ENCODE results near the gene IQCH. TPM values are rescaled to one million over a fixed set of nuclear protein-coding genes. Genes with fewer than 3 reads are reported as not detected.

IQCH gene
- total and polyA plus RNA-seq, 4 donors, result 1.2 to 3.4 (median 2.0) TPM; not detected in 1

DNA sequence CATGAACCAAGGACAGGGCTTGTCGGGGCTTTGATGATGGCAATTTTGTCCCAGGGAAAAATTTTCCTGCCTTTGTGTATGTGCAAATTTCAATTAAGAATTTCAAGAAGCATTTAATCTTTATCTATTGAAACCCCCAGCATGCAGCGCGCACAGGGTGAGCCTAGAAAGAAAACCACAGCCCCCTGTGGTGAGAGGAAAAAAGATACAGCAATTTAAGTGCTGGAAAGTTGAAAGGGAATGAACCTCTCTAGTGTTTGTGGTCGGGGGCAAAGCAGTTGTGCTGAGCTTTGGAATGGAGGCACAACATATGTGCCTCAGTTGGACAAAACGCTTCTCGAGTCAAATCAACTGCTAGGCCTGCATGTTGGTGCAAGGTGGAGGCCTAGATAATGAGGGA, 154.6 kb downstream of the IQCH start:
- DNase-seq, result no peak
- 84 to 87% methylated on average over 6 of the region's 6 CpGs for whole genome bisulfite sequencing, 2 donors
- Histone ChIP-seq H3K27ac (ENCODE audit: low read depth in 1 of 2, low read length in 2 of 2) (no peak overlapping the region), H3K9me3 (ENCODE audit: control insufficient read depth, low read length) (no peaks in the 10 kb centered on the region), H3K27me3 (ENCODE audit: control insufficient read depth in 1 of 2, insufficient read depth in 2 of 2, low read length in 1 of 2) (no peaks in the 10 kb centered on the region), H3K4me3 (ENCODE audit: low read length in 2 of 2) (no peak overlapping the region), H3K36me3 (ENCODE audit: control insufficient read depth in 1 of 2, insufficient read depth in 2 of 2, low read length in 1 of 2) (no peaks in the 10 kb centered on the region), H3K4me1 (ENCODE audit: control insufficient read depth in 1 of 2, insufficient read depth in 2 of 2, low read length in 2 of 2) (no peaks in the 10 kb centered on the region)
- intact Hi-C loops (cut with DNase I), result no loop called here
- no peak for ATAC-seq (ENCODE audit: low FRiP score)

- intact Hi-C loops (cut with DNase I), result no loop called here
- H3K27ac ChIP-seq (ENCODE audit: low read depth in 1 of 2, low read length in 2 of 2), result no peak overlapping the region
- H3K36me3 ChIP-seq (ENCODE audit: control insufficient read depth in 1 of 2, insufficient read depth in 2 of 2, low read length in 1 of 2), result no peaks in the 10 kb centered on the region
- H3K27me3 ChIP-seq (ENCODE audit: control insufficient read depth in 1 of 2, insufficient read depth in 2 of 2, low read length in 1 of 2), result no peaks in the 10 kb centered on the region
- DNase-seq (no peak), ATAC-seq (ENCODE audit: low FRiP score) (no peak)
- H3K4me1 ChIP-seq (ENCODE audit: control insufficient read depth in 1 of 2, insufficient read depth in 2 of 2, low read length in 2 of 2), result no peaks in the 10 kb centered on the region
- H3K9me3 ChIP-seq (ENCODE audit: control insufficient read depth, low read length), result no peaks in the 10 kb centered on the region
- H3K4me3 ChIP-seq (ENCODE audit: low read length in 2 of 2), result no peak overlapping the region
Observed at GRCh38 chr15:67411486-67411885, 156.9 kb downstream of the IQCH start.

- ATAC-seq (ENCODE audit: low FRiP score), result no peak
- H3K27ac ChIP-seq (ENCODE audit: low read depth in 1 of 2, low read length in 2 of 2), result no peak overlapping the region
- WGBS, 2 donors, result 66 to 69% methylated on average over 11 of the region's 11 CpGs
Observed at GRCh38 chr15:67413770-67414390, 159.3 kb downstream of the IQCH start.

DNA sequence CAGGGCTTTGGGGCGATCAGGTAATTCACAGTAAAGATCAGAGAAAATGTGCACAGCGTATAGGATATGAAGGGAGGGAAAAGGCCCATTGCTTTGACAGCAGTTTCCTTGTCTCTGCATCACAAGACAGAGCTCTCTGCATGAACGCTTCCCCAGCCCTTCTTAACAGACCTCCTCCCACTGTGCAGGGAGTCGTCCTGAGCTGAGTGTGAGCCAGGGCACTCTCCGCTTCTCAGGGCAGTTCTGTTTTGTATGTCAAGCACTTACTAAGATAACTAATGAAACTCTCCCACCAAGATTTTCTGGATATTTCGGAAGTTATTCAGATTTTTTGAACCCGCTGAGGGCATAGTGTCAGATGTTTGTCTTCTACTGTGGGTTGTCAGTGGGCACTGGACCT, 160.6 kb downstream of the IQCH start:
- H3K27ac ChIP-seq (ENCODE audit: low read depth in 1 of 2, low read length in 2 of 2), result no peak overlapping the region
- no peaks in the 10 kb centered on the region for H3K4me1 ChIP-seq (ENCODE audit: control insufficient read depth in 1 of 2, insufficient read depth in 2 of 2, low read length in 2 of 2)
- no peak overlapping the region for H3K4me3 ChIP-seq (ENCODE audit: low read length in 2 of 2)
- intact Hi-C loops (cut with DNase I), result no loop called here
- H3K9me3 ChIP-seq (ENCODE audit: control insufficient read depth, low read length), result no peaks in the 10 kb centered on the region
- H3K27me3 ChIP-seq (ENCODE audit: control insufficient read depth in 1 of 2, insufficient read depth in 2 of 2, low read length in 1 of 2), result no peaks in the 10 kb centered on the region
- DNase-seq (no peak), ATAC-seq (ENCODE audit: low FRiP score) (no peak)
- WGBS, 2 donors, result 89 to 90% methylated on average over 7 of the region's 7 CpGs
- H3K36me3 ChIP-seq (ENCODE audit: control insufficient read depth in 1 of 2, insufficient read depth in 2 of 2, low read length in 1 of 2), result no peaks in the 10 kb centered on the region

More at GRCh38 chr15:67413770-67414390, 159.3 kb downstream of the IQCH start:
- intact Hi-C loops (cut with DNase I), result no loop called here
- no peaks in the 10 kb centered on the region for H3K4me1 ChIP-seq (ENCODE audit: control insufficient read depth in 1 of 2, insufficient read depth in 2 of 2, low read length in 2 of 2)
- H3K9me3 ChIP-seq (ENCODE audit: control insufficient read depth, low read length), result no peaks in the 10 kb centered on the region
- H3K4me3 ChIP-seq (ENCODE audit: low read length in 2 of 2), result no peak overlapping the region
- no peaks in the 10 kb centered on the region for H3K36me3 ChIP-seq (ENCODE audit: control insufficient read depth in 1 of 2, insufficient read depth in 2 of 2, low read length in 1 of 2)
- H3K27me3 ChIP-seq (ENCODE audit: control insufficient read depth in 1 of 2, insufficient read depth in 2 of 2, low read length in 1 of 2), result no peaks in the 10 kb centered on the region
- DNase-seq, result no peak

DNA sequence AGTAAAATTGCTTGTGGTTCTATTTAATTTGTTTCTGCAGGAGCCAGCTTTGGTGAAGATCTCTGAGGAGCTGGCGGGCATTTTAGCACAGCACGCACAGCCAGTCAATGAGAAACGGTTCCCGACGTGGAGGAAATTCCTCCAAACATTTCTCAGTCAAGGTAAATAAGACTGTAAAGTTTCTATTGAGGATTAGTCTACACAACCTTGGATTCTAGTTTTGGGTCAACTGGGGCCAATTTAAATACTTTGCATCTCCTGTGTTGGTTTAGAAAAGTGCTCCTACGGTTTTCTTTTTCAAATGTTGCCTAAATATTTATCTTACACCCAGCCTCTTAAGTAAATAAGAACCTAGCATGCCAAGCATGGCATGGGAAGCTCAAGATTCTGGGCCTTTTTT, 162.3 kb downstream of the IQCH start:
- H3K27me3 ChIP-seq (ENCODE audit: control insufficient read depth in 1 of 2, insufficient read depth in 2 of 2, low read length in 1 of 2), result no peaks in the 10 kb centered on the region
- no peaks in the 10 kb centered on the region for H3K36me3 ChIP-seq (ENCODE audit: control insufficient read depth in 1 of 2, insufficient read depth in 2 of 2, low read length in 1 of 2)
- ATAC-seq (ENCODE audit: low FRiP score) (no peak), DNase-seq (no peak)
- H3K4me3 ChIP-seq (ENCODE audit: low read length in 2 of 2), result no peak overlapping the region
- H3K27ac ChIP-seq (ENCODE audit: low read depth in 1 of 2, low read length in 2 of 2), result no peak overlapping the region
- WGBS, 2 donors, result 58 to 60% methylated on average over 6 of the region's 6 CpGs
- no peaks in the 10 kb centered on the region for H3K9me3 ChIP-seq (ENCODE audit: control insufficient read depth, low read length)
- intact Hi-C loops (cut with DNase I), result no loop called here
- no peaks in the 10 kb centered on the region for H3K4me1 ChIP-seq (ENCODE audit: control insufficient read depth in 1 of 2, insufficient read depth in 2 of 2, low read length in 2 of 2)

- H3K9me3 ChIP-seq (ENCODE audit: control insufficient read depth, low read length), result no peaks in the 10 kb centered on the region
- DNase-seq, result no peak
- no peak for ATAC-seq (ENCODE audit: low FRiP score)
- H3K36me3 ChIP-seq (ENCODE audit: control insufficient read depth in 1 of 2, insufficient read depth in 2 of 2, low read length in 1 of 2), result no peaks in the 10 kb centered on the region
- H3K4me3 ChIP-seq (ENCODE audit: low read length in 2 of 2), result no peak overlapping the region
- no peak overlapping the region for H3K27ac ChIP-seq (ENCODE audit: low read depth in 1 of 2, low read length in 2 of 2)
- intact Hi-C loops (cut with DNase I), result no loop called here
- 90 to 92% methylated on average over 3 of the region's 3 CpGs for WGBS, 2 donors
- no peaks in the 10 kb centered on the region for H3K27me3 ChIP-seq (ENCODE audit: control insufficient read depth in 1 of 2, insufficient read depth in 2 of 2, low read length in 1 of 2)
- H3K4me1 ChIP-seq (ENCODE audit: control insufficient read depth in 1 of 2, insufficient read depth in 2 of 2, low read length in 2 of 2), result no peaks in the 10 kb centered on the region
Observed at GRCh38 chr15:67419705-67420104, 165.1 kb downstream of the IQCH start.

DNA sequence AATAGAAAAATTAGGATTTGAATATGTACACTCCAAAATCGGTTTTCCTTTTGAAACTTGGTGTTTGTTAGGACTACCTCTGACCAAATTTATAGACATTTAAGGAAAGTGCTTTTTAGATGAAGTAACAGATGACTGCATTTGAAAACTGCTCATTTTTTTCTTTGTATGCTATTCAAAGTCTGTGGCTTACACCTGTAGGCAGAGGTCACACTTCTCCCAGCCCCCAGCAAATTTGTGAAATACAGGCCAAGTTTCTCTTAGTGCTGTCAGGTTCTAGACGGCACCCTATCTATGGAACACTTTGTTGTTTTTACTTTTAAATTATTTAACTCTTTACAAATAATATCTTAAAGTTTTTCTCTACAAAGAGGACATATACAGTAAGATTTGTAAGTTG, 165.6 kb downstream of the IQCH start:
- H3K36me3 ChIP-seq (ENCODE audit: control insufficient read depth in 1 of 2, insufficient read depth in 2 of 2, low read length in 1 of 2), result no peaks in the 10 kb centered on the region
- H3K27me3 ChIP-seq (ENCODE audit: control insufficient read depth in 1 of 2, insufficient read depth in 2 of 2, low read length in 1 of 2), result no peaks in the 10 kb centered on the region
- H3K4me1 ChIP-seq (ENCODE audit: control insufficient read depth in 1 of 2, insufficient read depth in 2 of 2, low read length in 2 of 2), result no peaks in the 10 kb centered on the region
- no peak overlapping the region for H3K27ac ChIP-seq (ENCODE audit: low read depth in 1 of 2, low read length in 2 of 2)
- intact Hi-C loops (cut with DNase I), result no loop called here
- DNase-seq (no peak), ATAC-seq (ENCODE audit: low FRiP score) (no peak)
- no peak overlapping the region for H3K4me3 ChIP-seq (ENCODE audit: low read length in 2 of 2)
- WGBS, 2 donors, result 62 to 72% methylated on average over 2 of the region's 2 CpGs
- no peaks in the 10 kb centered on the region for H3K9me3 ChIP-seq (ENCODE audit: control insufficient read depth, low read length)

- H3K27ac ChIP-seq (ENCODE audit: low read depth in 1 of 2, low read length in 2 of 2), result no peak overlapping the region
- intact Hi-C loops (cut with DNase I), result no loop called here
- H3K4me3 ChIP-seq (ENCODE audit: low read length in 2 of 2), result no peak overlapping the region
- ATAC-seq (ENCODE audit: low FRiP score) (no peak), DNase-seq (no peak)
- no peaks in the 10 kb centered on the region for H3K27me3 ChIP-seq (ENCODE audit: control insufficient read depth in 1 of 2, insufficient read depth in 2 of 2, low read length in 1 of 2)
- H3K4me1 ChIP-seq (ENCODE audit: control insufficient read depth in 1 of 2, insufficient read depth in 2 of 2, low read length in 2 of 2), result no peaks in the 10 kb centered on the region
- whole genome bisulfite sequencing, 2 donors, result 87 to 91% methylated on average over 6 of the region's 6 CpGs
- no peaks in the 10 kb centered on the region for H3K9me3 ChIP-seq (ENCODE audit: control insufficient read depth, low read length)
- no peaks in the 10 kb centered on the region for H3K36me3 ChIP-seq (ENCODE audit: control insufficient read depth in 1 of 2, insufficient read depth in 2 of 2, low read length in 1 of 2)
Observed at GRCh38 chr15:67421105-67421504, 166.5 kb downstream of the IQCH start.

DNA sequence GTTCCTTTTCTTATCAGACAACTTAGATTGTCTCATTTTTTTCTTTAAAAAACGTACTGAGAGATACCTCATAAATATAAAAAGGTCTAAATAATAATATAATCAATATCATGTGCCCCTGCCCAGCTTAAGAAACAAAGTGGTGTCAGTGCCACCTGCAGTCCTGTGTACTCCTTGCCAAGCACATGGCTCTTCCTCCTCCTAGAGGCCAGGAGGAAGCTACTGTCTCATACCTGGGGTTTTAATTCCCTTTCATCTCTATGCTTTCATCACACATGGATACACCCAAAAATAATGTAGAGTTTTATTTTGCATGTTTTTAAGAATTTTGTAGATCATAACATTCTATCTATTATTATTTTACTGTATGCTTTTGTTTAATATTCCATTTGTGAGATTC, 167.7 kb downstream of the IQCH start:
- Histone ChIP-seq H3K36me3 (ENCODE audit: control insufficient read depth in 1 of 2, insufficient read depth in 2 of 2, low read length in 1 of 2) (no peaks in the 10 kb centered on the region), H3K4me1 (ENCODE audit: control insufficient read depth in 1 of 2, insufficient read depth in 2 of 2, low read length in 2 of 2) (no peaks in the 10 kb centered on the region), H3K9me3 (ENCODE audit: control insufficient read depth, low read length) (no peaks in the 10 kb centered on the region), H3K4me3 (ENCODE audit: low read length in 2 of 2) (no peak overlapping the region), H3K27me3 (ENCODE audit: control insufficient read depth in 1 of 2, insufficient read depth in 2 of 2, low read length in 1 of 2) (no peaks in the 10 kb centered on the region), H3K27ac (ENCODE audit: low read depth in 1 of 2, low read length in 2 of 2) (no peak overlapping the region)
- intact Hi-C loops (cut with DNase I), result no loop called here
- ATAC-seq (ENCODE audit: low FRiP score) (no peak), DNase-seq (no peak)
- WGBS, 2 donors, result 76 to 96% methylated on average over 1 of the region's 1 CpG
